Neural progenitor cell (in vitro differentiated cells): ENCODE results near the gene NKAIN2.

Source experiments
- EZH2 ChIP-seq: fragments of 200-600 bp; sonication (generic); IDR thresholded peaks from 2 replicates; pipeline ENCODE4 v1.6.1; 2017; ENCODE audit warnings: antibody characterized with exemption, mild to moderate bottlenecking, moderate library complexity
- TF ChIP-seq, protein P1 (sequence below): fragments of 200-600 bp; sonication (generic); IDR thresholded peaks from 2 replicates; pipeline ENCODE4 v1.5.1; 2017; ENCODE audit warnings: antibody characterized with exemption, mild to moderate bottlenecking

DNA sequence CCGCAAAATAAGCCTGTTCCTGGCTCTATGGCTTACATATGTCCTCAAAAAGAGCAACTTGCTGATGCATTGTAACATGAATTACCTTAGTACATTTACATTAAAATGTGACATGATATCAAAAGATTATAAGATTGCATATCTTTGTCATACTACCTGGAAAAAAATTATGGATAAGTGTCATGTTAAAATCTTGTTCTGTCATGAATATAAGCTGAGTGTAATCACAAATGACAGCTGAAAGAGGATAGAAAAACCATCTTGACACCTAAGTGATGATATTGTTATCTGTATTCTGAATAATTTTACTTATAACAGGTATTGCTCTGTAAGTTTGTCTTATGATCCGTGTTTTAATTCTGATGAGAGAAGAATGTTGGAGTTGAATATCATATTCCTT, 655.6 kb downstream of the NKAIN2 start:
- TF ChIP-seq, protein P1, sequence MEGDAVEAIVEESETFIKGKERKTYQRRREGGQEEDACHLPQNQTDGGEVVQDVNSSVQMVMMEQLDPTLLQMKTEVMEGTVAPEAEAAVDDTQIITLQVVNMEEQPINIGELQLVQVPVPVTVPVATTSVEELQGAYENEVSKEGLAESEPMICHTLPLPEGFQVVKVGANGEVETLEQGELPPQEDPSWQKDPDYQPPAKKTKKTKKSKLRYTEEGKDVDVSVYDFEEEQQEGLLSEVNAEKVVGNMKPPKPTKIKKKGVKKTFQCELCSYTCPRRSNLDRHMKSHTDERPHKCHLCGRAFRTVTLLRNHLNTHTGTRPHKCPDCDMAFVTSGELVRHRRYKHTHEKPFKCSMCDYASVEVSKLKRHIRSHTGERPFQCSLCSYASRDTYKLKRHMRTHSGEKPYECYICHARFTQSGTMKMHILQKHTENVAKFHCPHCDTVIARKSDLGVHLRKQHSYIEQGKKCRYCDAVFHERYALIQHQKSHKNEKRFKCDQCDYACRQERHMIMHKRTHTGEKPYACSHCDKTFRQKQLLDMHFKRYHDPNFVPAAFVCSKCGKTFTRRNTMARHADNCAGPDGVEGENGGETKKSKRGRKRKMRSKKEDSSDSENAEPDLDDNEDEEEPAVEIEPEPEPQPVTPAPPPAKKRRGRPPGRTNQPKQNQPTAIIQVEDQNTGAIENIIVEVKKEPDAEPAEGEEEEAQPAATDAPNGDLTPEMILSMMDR, result no peak
- no peak for TF ChIP-seq EZH2
